Activated T-helper 1 cell treated with Interleukin-2 at 50 U/mL for 16 hours (primary cell): ENCODE results near the gene PCDHB7.
"Not testable (repeated sequence)": the region's sequence is repeated elsewhere in the genome, so short reads cannot be mapped to it uniquely, and the experiment has no call there.

Experiments used
- DNase-seq: peaks from one replicate; pipeline ENCODE4 v3.0.0-alpha.2; 2020; ENCODE audit warnings: low read depth

PCDHB7 gene

DNA sequence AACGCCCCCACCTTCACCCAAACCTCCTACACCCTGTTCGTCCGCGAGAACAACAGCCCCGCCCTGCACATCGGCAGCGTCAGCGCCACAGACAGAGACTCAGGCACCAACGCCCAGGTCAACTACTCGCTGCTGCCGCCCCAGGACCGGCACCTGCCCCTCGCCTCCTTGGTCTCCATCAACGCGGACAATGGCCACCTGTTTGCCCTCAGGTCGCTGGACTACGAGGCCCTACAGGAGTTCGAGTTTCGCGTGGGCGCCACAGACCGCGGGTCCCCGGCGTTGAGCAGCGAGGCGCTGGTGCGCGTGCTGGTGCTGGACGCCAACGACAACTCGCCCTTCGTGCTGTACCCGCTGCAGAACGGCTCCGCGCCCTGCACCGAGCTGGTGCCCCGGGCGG is 52.4 kb downstream of the PCDHB7 start:
- DNase-seq = not testable (repeated sequence)

DNA sequence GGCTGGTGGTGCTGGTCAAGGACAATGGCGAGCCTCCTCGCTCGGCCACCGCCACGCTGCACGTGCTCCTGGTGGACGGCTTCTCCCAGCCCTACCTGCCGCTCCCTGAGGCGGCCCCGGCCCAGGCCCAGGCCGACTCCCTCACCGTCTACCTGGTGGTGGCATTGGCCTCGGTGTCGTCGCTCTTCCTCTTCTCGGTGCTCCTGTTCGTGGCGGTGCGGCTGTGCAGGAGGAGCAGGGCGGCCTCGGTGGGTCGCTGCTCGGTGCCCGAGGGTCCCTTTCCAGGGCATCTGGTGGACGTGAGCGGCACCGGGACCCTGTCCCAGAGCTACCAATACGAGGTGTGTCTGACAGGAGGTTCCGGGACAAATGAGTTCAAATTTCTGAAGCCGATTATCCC is 53.0 kb downstream of the PCDHB7 start:
- DNase-seq = not testable (repeated sequence)
